Ishikawa (cell line): ENCODE data around the gene CCDC61.

Experiments used
- CEBPB ChIP-seq: IDR thresholded peaks from 2 replicates; pipeline ENCODE4 v1.6.1; 2012
- CREB1 ChIP-seq: IDR thresholded peaks from 2 replicates; pipeline ENCODE4 v1.6.1; 2012; ENCODE audit warnings: low read depth
- NFIC ChIP-seq: IDR thresholded peaks from 2 replicates; pipeline ENCODE4 v1.6.1; 2012
- TAF1 ChIP-seq: IDR thresholded peaks from 2 replicates; pipeline ENCODE4 v1.6.1; 2012; ENCODE audit warnings: low read depth, mild to moderate bottlenecking
- TCF12 ChIP-seq: IDR thresholded peaks from 2 replicates; pipeline ENCODE4 v1.6.1; 2012; ENCODE audit warnings: low read depth
- YY1 ChIP-seq: IDR thresholded peaks from 2 replicates; pipeline ENCODE4 v1.6.1; 2012; ENCODE audit warnings: low read depth
- TF ChIP-seq, protein P1 (sequence below): IDR thresholded peaks from 2 replicates; pipeline ENCODE4 v1.6.1; 2012
- TF ChIP-seq, protein P2 (sequence below): IDR thresholded peaks from 2 replicates; pipeline ENCODE4 v1.6.1; 2012

DNA sequence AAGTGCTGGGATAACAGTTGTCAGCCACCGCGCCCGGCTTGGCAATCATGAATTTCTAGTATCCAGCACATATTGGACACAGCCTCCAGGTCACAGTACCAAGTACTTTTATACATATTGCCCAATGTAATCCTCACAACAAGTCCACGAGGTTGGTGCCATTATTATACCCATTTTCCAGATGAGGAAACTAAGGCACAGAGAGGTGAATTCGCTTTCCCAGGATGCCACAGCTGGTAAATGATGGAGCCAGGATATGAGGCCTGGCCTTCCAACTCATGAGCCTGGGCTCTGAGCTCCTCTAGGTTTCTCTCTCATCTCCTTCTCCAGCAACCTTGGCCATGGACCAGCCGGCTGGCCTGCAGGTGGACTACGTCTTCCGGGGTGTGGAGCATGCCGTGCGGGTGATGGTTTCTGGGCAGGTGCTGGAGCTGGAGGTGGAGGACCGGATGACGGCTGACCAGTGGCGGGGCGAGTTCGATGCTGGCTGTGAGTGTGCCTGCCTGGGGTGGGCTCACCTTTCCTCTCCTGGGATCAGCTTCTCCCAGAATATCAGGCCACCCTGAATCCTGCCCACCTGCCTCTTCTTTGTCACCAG is 7.5 kb downstream of the CCDC61 start:
- TF ChIP-seq YY1: no peak
- no peak for TF ChIP-seq TAF1
- no peak for TF ChIP-seq CREB1
- TF ChIP-seq, protein P1, sequence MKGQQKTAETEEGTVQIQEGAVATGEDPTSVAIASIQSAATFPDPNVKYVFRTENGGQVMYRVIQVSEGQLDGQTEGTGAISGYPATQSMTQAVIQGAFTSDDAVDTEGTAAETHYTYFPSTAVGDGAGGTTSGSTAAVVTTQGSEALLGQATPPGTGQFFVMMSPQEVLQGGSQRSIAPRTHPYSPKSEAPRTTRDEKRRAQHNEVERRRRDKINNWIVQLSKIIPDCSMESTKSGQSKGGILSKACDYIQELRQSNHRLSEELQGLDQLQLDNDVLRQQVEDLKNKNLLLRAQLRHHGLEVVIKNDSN: no peak
- TF ChIP-seq NFIC: no peak
- TF ChIP-seq TCF12: no peak
- TF ChIP-seq CEBPB: no peak
- TF ChIP-seq, protein P2, sequence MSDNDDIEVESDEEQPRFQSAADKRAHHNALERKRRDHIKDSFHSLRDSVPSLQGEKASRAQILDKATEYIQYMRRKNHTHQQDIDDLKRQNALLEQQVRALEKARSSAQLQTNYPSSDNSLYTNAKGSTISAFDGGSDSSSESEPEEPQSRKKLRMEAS: no peak
